KOPT-K1 (cell line): Measurements from ENCODE around the gene SPATA13.

ENCODE experiments used
- H3K27ac ChIP-seq: fragments of 200-600 bp; sonication (generic); 2 replicates; pipeline ENCODE4 v1.5.1; 2016; ENCODE audit warnings: antibody characterized with exemption, mild to moderate bottlenecking, low read depth, low read length; ENCODE audit not compliant: poor library complexity, severe bottlenecking
- H3K36me3 ChIP-seq: fragments of 200-600 bp; sonication (generic); 2 replicates; pipeline ENCODE4 v1.5.1; 2017; ENCODE audit warnings: antibody characterized with exemption, mild to moderate bottlenecking, low read length, moderate library complexity; ENCODE audit not compliant: insufficient read depth
- H3K9me3 ChIP-seq: fragments of 200-600 bp; sonication (generic); 2 replicates; pipeline ENCODE4 v1.5.1; 2017; ENCODE audit warnings: antibody characterized with exemption, low read length, mild to moderate bottlenecking; ENCODE audit not compliant: insufficient read depth, poor library complexity, severe bottlenecking

Gene SPATA13

DNA sequence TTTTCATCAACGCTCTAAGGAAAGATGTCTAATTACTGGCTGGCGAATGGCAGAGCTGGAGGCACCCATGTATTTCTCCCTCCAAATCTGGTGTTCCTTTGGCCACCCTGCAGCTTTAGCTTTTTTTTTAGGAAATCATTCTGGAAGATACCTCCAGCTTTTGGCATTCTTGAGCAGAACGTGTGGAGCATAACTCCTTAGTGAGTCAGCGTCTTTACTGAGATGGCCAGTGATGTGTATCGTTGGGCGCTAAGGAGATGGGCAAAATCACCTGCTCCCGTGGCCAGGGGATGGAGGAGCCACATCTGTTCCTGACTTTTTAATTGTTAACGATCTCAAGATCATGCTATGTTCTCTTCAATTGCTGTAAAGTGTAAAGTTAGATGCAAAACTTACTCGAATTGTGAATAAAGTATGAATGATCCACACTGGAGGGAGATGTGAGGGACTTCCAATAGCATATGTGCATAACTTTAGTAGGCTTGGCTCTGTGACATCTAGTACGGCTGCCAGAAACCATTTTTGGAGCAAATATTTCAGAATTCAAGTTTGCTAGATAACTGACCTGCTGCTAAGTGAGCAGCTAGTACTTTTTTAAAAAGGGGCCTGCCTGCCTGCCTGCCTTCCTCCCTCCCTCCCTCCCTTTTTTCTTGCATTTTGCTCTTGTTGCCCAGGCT, 124.5 kb downstream of the SPATA13 start:
- no peak overlapping the region for H3K27ac ChIP-seq
- H3K36me3 ChIP-seq, result peaks cover 100% of the 10 kb centered on the region
- H3K9me3 ChIP-seq, result no peaks in the 10 kb centered on the region

DNA sequence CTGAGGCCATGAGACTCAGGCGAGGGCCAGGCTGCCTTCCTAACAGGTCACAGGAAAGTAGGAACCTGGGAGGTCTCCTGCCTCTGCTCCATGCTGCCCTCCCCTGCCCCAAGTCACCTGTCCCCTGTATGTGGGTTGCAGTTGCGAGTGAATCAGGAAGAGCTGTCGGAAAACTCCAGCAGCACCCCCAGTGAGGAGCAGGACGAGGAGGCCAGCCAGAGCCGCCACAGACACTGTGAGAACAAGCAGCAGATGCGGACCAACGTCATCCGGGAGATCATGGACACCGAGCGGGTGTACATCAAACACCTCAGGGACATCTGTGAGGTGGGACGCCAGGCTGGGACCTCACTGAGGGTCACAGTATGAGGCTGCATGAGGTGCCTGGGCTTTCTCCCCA, 126.1 kb downstream of the SPATA13 start:
- no peak overlapping the region for H3K27ac ChIP-seq
- no peaks in the 10 kb centered on the region for H3K9me3 ChIP-seq
- peaks cover 98% of the 10 kb centered on the region for H3K36me3 ChIP-seq

DNA sequence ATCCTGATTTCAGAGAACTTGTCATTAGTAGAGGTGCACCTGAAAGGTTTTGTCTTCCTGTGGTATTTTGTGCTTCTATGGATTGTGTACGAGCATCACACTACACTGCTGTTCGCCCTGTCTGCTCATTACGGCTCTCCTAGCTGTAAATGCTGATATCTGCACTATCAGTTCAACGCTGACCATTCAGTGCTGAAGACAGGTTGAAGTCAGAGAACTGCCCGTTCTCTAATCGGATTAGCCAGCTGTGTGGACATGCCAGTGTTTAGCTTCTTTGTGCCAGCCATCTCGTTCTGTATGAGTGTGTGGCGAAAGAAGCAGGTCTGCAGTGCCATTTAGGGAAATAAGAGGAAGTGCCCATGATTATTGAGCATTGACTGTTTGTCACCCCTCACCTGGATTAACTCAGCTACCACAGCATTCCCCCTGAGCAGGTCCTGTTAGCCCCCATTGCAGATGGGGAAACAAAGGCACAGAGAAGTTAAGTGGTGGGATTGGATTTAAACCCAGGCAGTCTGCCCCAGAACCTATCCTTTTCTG, 127.3 kb downstream of the SPATA13 start:
- Histone ChIP-seq H3K36me3 (peaks cover 97% of the 10 kb centered on the region), H3K9me3 (no peaks in the 10 kb centered on the region), H3K27ac (no peak overlapping the region)

GRCh38 chr13:24288870-24289269, 128.3 kb downstream of the SPATA13 start:
- Histone ChIP-seq H3K36me3 (peaks cover 97% of the 10 kb centered on the region), H3K27ac (no peak overlapping the region)

DNA sequence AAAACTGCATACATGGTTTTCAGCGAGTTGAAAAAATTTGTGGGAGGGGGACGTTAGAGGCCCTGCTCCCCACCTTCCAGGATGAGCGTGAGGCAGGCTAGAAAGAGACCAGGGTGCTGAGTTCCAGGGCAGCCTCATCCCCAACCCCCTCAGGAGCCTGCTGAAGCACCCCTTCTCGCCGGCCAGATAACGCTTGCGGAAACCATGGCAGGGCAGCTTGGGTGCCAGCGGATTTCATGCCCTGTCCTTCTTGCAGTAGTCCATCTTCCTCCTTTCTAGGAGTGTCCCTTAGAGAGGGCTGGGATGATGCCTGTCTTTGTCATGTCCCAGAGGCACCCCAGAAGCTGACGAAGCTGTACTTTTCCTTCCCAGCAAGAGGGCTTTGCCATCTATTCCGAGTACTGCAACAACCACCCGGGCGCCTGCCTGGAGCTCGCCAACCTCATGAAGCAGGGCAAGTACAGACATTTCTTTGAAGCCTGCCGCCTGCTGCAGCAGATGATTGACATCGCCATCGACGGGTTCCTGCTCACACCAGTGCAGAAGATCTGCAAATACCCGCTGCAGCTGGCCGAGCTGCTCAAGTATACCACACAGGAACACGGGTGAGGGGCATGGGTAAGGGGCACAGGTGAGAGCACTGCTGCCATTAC, 129.9 kb downstream of the SPATA13 start:
- H3K9me3 ChIP-seq, result no peaks in the 10 kb centered on the region
- no peak overlapping the region for H3K27ac ChIP-seq
- H3K36me3 ChIP-seq, result peaks cover 97% of the 10 kb centered on the region

More at GRCh38 chr13:24288870-24289269, 128.3 kb downstream of the SPATA13 start:
- H3K9me3 ChIP-seq, result no peaks in the 10 kb centered on the region

DNA sequence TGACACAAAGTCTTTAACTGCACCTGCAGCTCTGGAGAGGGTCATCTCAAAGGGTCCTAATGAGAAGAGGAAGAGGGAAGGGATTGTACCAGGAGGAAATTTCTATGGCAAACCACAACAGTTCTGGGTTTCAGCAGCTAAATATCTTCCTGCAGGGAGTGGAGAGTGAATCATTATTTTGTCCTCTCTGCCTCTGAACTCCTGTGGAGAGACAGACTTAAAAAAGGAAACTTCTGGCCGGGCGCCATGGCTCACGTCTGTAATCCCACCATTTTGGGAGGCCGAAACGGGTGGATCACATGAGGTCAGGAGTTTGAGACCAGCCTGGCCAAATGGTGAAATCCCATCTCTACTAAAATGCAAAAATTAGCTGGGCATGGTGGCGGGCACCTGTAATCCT, 132.0 kb downstream of the SPATA13 start:
- Histone ChIP-seq H3K36me3 (peaks cover 97% of the 10 kb centered on the region), H3K9me3 (no peaks in the 10 kb centered on the region), H3K27ac (no peak overlapping the region)

- Histone ChIP-seq H3K9me3 (no peaks in the 10 kb centered on the region), H3K36me3 (peaks cover 97% of the 10 kb centered on the region), H3K27ac (no peak overlapping the region)
Measured at GRCh38 chr13:24293746-24294145, 133.2 kb downstream of the SPATA13 start.

DNA sequence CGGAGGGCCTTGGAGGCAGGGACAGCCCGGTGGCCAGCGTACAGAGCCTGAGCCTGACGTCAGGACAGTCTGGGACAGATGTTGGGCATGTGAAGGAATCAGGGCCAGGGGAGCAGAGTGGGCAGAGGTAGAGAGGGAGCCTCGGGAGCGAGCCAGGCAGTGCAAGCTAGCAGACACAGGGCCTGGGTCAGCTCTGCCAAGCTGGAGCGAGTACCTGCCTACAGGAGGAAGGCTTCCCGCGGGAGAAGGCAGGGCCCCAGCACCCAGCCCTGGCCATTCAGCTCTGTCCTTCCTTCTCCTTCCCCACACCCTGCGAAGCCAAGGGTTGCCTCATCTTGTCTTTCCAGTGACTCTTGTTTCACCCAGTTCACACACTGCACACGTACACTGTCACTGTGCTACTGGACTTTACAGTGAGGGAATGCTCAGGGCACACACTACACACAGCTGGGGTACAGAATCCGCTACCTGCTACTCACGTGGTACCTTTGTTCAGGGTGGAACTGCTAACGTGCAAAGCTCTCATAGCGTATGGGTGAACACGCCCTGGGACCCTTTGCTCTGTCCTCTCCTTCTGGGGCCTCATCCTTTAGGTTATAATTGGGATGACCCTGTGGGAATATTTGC, 139.1 kb downstream of the SPATA13 start:
- no peak overlapping the region for H3K27ac ChIP-seq
- peaks cover 100% of the 10 kb centered on the region for H3K36me3 ChIP-seq
- H3K9me3 ChIP-seq, result no peaks in the 10 kb centered on the region

GRCh38 chr13:24301434-24301833, 140.9 kb downstream of the SPATA13 start:
- no peak overlapping the region for H3K27ac ChIP-seq
- peaks cover 97% of the 10 kb centered on the region for H3K36me3 ChIP-seq
- no peaks in the 10 kb centered on the region for H3K9me3 ChIP-seq

GRCh38 chr13:24301911-24302310, 141.4 kb downstream of the SPATA13 start:
- Histone ChIP-seq H3K36me3 (peaks cover 92% of the 10 kb centered on the region), H3K9me3 (no peaks in the 10 kb centered on the region), H3K27ac (no peak overlapping the region)

DNA sequence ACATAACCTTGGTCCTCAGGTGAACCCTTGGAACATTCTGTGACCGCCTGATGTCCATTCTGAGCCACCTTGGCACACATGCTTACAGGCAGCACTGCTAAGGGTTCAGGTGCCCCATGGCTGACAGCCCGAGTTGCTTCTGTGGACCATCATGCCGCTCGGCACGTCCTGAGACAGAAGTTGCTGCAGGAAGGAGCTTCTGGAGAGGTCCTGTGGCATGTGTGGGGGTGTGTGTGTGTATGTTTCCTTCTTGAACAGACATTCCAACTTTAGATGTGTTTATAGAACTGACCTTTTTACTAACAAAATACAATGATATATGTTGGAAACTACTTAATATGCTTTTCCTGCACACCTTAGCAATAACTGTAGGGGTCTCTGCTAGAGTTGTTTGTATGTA, 144.1 kb downstream of the SPATA13 start:
- H3K36me3 ChIP-seq, result peaks cover 65% of the 10 kb centered on the region
- H3K9me3 ChIP-seq, result no peaks in the 10 kb centered on the region
- H3K27ac ChIP-seq, result no peak overlapping the region

GRCh38 chr13:24306632-24307031, 146.1 kb downstream of the SPATA13 start:
- Histone ChIP-seq H3K27ac (no peak overlapping the region), H3K36me3 (peaks cover 45% of the 10 kb centered on the region), H3K9me3 (no peaks in the 10 kb centered on the region)

DNA sequence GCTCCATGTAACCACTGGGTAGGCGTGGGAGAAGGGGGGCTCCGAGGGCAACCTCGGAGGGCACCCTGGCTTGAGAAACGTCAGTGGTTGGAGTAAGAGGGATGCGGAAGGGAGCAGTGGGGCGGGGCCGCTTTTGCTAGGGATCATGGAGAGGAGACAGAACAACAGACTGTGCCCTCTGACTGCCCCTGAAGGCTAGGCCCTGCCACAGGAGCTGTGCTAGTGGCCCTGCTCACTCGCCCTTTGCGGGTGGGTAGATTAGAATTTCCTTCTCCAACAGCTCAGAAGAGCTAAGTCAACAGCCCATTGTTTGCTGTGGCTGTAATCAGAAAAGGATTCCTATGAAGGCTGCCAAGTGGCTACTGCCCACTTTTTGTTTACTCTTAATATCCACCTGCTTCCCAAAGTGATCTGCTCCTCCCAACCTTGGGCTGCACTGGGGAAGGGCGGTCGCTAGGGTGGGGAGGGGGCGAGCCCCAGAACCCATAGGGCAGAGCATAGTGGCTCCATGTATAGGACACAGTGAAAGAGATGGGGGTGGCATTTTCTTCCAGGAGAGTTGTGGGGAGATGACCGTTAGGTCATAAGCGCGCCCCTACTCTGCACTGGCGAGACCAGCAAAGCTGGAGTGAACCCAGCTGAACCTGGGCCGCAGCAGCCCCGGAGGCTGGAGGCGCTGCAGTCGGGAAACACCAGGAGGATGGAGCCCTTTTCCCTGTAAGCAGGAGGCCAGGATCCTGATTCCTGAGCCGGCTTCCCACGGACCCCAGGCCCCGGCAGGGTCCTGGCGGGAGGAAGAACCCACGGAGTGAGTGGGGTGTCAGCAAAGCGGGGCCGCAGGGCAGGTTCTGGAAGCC, 146.9 kb downstream of the SPATA13 start:
- no peaks in the 10 kb centered on the region for H3K9me3 ChIP-seq
- peaks cover 37% of the 10 kb centered on the region for H3K36me3 ChIP-seq
- no peak overlapping the region for H3K27ac ChIP-seq

DNA sequence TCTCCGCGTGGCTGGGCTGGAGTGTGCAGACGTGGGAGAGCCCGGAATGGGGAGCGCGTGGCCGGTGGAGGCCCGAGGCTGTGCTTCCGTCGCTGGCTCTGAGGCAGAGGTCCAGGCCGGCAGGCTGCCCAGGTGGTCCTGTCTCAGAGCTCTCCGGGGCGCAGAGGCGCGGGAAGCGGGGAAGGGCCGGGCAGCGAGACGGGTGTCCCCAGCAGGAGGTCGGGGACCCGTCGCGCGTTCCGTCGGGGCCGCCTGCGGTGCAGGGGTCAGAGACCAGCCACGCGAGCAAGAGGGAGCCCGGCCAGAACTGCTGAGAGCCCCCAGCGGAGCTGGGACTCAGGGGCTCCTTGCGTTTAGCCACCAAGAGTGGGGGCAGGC, 147.5 kb downstream of the SPATA13 start:
- no peaks in the 10 kb centered on the region for H3K9me3 ChIP-seq
- H3K27ac ChIP-seq, result no peak overlapping the region
- peaks cover 31% of the 10 kb centered on the region for H3K36me3 ChIP-seq
